Stimulated activated naive B cell treated with anti-CD40 and anti-IgM and Interleukin-4, amounts not matched to agents 10 μg/mL and 1 μg/mL and 100 μg/mL, for 72 hours (primary cell): ENCODE results near the gene CACNA1S.

Source experiments
- ATAC-seq, 2 donors: fragments of 150-1000 bp; cut with Tn5 transposase; replicated peaks; 2 replicates each; pipeline ENCODE4 v1.10.0; 2021; ENCODE audit warnings: moderate library complexity in 1 of 2
- DNase-seq: peaks from one replicate; pipeline ENCODE4 v3.0.0; 2021
- H3K27ac Mint-ChIP-seq: one replicate; pipeline ENCODE4 v1.8.0; 2022; ENCODE audit warnings: mild to moderate bottlenecking, mixed read lengths
- H3K27me3 Mint-ChIP-seq, 2 donors: one replicate each; pipeline ENCODE4 v1.8.0; 2022; ENCODE audit warnings: mixed read lengths in 2 of 2
- H3K36me3 Mint-ChIP-seq, 2 donors: one replicate each; pipeline ENCODE4 v1.8.0; 2022; ENCODE audit warnings: mixed read lengths in 2 of 2, mild to moderate bottlenecking in 1 of 2
- H3K4me1 Mint-ChIP-seq, 2 donors: one replicate each; pipeline ENCODE4 v1.8.0; 2022; ENCODE audit warnings: mixed read lengths in 2 of 2, mild to moderate bottlenecking in 1 of 2
- H3K4me3 Mint-ChIP-seq, 2 donors: one replicate each; pipeline ENCODE4 v1.8.0; 2022; ENCODE audit warnings: mild to moderate bottlenecking in 2 of 2, mixed read lengths in 2 of 2, moderate library complexity in 1 of 2
- H3K9me3 Mint-ChIP-seq, 2 donors: one replicate each; pipeline ENCODE4 v1.8.0; 2022; ENCODE audit warnings: mixed read lengths in 2 of 2, mild to moderate bottlenecking in 1 of 2

The CACNA1S gene

DNA sequence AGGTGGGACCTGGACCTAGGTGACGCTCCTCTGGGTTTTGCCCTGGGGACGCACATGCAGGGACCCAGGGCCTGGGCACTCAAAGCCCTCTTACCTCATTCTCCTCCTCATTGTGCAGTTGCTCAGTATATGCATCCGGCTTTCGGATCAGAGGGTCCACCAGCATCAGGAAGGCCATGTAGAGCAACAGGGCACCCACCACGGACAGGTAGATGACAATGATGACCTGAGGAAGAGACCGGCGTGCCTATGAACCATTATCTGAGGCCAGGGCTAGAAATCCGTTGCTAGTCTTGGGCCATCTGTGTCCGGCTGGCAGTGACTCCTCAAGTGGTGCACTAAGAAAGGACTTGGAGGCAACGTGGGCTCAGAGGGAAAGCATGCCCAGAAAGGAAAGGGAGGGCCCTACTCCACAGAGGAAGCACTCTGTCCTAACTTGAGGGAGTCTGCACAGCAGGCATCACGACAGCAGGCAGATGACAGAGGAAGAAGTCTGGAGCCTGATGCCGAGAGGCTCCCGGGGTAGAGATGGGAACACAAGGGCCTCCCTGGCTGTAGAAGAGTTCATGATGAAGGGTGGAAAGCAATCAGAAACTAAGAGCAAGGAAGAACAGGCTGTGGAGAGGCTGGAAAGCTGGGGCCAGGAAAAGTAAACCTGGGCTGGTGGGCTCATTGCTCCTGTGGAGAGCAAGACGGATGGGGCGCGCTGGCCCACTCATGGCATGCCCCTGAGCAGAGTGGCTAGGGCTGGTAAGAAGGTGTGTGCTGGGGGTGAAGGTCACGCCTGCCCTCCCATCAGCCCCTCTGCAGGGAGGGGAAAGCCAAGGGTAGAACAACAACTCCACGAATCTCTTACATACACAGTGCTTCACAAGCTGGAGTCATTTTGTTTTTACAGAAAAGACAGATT lies 31.8 kb upstream of the CACNA1S start:
- no peak overlapping the region for H3K4me3 Mint-ChIP-seq
- H3K36me3 Mint-ChIP-seq: peaks cover 50 to 75% of the 10 kb centered on the region in 2 donors
- no peak for DNase-seq
- no peaks in the 10 kb centered on the region for H3K27me3 Mint-ChIP-seq
- H3K4me1 Mint-ChIP-seq: peaks cover 7 to 14% of the 10 kb centered on the region in 2 donors
- no peaks in the 10 kb centered on the region for H3K9me3 Mint-ChIP-seq
- H3K27ac Mint-ChIP-seq: no peak overlapping the region
- ATAC-seq: no peak

DNA sequence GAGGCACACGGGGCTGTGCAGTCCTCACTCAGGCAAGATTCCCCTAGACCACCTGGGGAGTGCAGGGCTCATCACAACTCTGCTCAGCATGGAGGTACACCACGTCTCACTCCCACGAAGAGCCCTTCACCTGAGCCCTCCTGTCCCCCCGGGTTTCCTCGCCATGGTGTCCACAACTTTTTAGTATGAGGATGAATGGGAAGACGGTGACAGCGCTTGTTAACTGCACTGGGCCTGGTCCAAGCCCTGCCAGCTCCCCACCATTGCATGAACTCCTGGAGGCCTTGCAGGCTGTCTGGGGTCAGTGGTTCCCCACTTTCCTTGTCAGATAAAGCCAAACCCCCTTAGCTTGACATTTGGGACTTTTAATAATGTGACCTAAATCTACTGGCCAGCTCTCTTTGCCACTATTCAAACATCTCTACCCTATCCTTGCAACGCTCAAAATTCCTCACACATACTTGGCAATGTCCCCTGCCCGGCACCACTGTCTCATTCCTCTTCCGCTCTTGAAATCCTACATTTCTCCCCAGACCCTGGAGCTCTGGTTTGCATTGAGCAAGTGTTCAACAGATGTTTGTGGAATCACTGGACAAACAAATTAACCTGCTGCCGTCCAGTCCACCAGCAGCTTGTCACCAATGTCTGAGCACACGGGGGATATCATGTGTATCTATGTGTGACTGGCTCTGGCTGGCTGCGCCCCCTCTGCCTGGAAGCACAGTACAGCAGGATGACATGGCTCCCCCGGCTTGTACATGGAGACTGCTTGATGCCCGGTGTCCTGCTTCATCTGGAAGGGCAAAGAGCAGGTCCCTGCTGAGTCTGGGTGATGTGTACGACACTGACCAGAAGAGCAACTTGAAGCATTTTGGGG lies 30.9 kb upstream of the CACNA1S start:
- Mint-ChIP-seq H3K36me3 (peaks cover 50 to 72% of the 10 kb centered on the region in 2 donors), H3K9me3 (no peaks in the 10 kb centered on the region), H3K27me3 (no peaks in the 10 kb centered on the region), H3K4me3 (no peak overlapping the region), H3K27ac (no peak overlapping the region), H3K4me1 (peaks cover 7 to 14% of the 10 kb centered on the region in 2 donors)
- ATAC-seq (no peak), DNase-seq (no peak)

DNA sequence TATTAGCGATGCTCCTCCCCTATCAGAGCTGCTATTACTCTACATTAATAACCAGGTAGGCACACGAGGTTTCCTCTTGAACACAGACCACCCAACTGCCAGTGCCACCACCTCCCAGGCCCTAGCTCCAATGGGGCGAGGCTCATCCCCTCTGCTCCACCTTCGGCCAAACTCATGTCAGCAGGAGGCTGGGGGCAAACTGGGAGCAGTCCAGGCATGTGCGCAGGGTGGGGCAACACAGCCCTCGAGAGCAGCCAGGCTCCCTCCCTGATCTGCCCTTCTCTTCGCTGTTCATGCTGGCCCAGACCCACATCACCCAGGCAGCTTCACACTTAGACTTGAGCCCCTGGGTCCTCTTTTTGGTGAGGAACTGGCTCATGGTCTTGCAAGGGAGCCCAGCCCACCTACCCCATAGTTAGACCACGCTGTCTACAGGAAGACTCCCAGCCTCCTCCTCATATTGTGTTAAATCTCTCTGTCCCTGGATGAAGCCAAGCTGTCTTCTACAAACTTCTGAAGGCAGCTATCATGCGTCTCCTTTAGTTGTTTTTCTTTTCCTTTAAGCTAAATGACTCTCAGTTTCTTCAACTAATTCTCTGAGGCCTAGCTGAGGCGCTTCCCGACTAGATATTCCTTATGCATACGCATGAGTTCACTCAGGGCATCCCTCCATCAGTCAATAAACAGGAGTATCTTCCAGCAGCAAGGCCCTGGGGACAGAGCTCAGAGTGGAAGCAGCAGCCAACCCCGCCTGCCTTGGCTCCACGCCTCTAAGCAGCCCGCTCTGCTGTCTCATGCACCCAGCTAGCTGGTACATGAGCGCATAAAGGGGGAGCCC lies 30.0 kb upstream of the CACNA1S start:
- ATAC-seq: no peak
- Mint-ChIP-seq H3K9me3 (no peaks in the 10 kb centered on the region), H3K36me3 (peaks cover 44 to 66% of the 10 kb centered on the region in 2 donors)

DNA sequence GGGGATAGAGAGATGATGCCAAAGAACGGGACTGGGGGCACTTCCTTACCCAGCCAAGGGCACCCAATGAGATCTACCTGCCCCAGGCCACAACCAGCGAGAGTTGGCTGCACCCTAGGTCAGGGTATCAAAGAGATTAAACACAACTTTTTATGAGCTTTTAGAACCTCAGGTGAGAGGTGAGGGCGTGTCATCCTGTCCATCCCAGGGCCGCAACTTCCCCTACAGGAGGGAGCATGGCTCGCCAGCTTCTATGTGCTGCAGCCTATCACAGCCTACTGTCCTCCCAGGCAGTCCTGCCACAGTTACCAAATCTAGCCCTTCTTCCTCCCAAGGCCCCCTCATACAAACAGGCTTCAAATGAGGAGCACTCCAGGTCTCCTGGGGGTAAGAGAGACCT lies 29.2 kb upstream of the CACNA1S start:
- Mint-ChIP-seq H3K36me3 (peaks cover 45 to 63% of the 10 kb centered on the region in 2 donors), H3K27ac (peak overlapping the region; percentile 11), H3K4me3 (no peak overlapping the region)

More for the DNA sequence above, 30.0 kb upstream of the CACNA1S start:
- Mint-ChIP-seq H3K27me3 (no peaks in the 10 kb centered on the region), H3K4me3 (no peak overlapping the region), H3K27ac (no peak overlapping the region), H3K4me1 (peaks cover 7 to 10% of the 10 kb centered on the region in 2 donors)
- no peak for DNase-seq

DNA sequence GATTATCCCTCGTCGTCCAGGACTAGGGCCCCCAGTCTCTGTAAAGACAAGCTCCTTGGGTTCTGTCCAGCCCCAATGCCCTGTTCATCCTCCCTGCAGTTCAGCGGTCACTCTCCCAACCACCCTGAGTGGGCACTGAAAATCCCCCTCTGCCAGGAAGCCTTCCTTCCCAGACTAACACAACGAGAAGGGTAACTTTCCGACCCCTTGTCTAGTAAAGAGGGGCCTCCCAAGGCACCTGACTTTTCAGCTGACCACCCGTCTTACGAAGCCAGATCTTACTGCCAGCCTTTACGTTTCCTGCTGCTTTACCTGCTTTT lies 28.7 kb upstream of the CACNA1S start:
- no peak overlapping the region for H3K4me3 Mint-ChIP-seq
- peaks cover 45 to 58% of the 10 kb centered on the region in 2 donors for H3K36me3 Mint-ChIP-seq
- DNase-seq (no peak), ATAC-seq (no peak)
- peaks cover 7 to 10% of the 10 kb centered on the region in 2 donors for H3K4me1 Mint-ChIP-seq
- peak overlapping the region; percentile 11 for H3K27ac Mint-ChIP-seq
- H3K9me3 Mint-ChIP-seq: no peaks in the 10 kb centered on the region
- no peaks in the 10 kb centered on the region for H3K27me3 Mint-ChIP-seq

More for the DNA sequence above, 29.2 kb upstream of the CACNA1S start:
- no peak for ATAC-seq
- no peak for DNase-seq
- peaks cover 7 to 10% of the 10 kb centered on the region in 2 donors for H3K4me1 Mint-ChIP-seq
- H3K9me3 Mint-ChIP-seq: no peaks in the 10 kb centered on the region
- H3K27me3 Mint-ChIP-seq: no peaks in the 10 kb centered on the region

DNA sequence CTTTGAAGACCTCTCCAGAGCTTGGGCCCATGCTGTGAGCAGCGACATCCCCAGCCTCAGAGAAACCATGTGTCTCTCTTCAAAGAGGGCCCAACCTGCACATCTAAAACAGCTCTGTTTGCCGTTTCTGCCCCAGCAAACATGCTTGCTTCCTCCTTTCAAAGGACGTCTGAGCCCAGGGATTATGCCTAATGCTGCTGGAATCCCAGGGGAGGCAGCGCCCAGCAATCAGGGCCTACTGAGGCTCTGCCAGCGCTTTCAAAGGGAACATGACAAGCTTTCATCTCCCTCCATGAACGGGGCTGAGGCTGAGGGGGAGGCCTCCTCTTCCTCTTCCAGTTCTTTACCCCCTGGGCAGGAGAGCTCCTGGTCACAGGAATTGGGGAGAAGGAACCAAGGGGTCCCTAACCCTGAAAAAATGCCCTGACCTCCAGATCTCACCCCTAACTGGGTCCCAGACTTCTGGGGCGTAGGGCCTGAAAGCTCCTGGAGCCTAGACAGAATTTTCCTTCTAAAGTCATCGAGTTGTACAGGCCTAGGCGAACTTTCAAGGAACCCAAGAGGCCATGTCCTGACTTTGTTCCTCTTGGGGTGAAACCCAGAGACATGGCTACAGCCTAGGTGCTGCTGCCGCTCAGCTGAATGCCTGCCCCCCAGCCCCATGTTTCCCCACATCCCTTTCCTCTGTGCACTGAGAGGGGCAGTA lies 28.2 kb upstream of the CACNA1S start:
- peak overlapping the region; percentile 52 for H3K27ac Mint-ChIP-seq
- no peaks in the 10 kb centered on the region for H3K9me3 Mint-ChIP-seq
- no peak overlapping the region for H3K4me3 Mint-ChIP-seq
- ATAC-seq (peak; percentile 59 to 60), DNase-seq (no peak)
- H3K4me1 Mint-ChIP-seq: peaks cover 7 to 10% of the 10 kb centered on the region in 2 donors
- peaks cover 43 to 60% of the 10 kb centered on the region in 2 donors for H3K36me3 Mint-ChIP-seq
- H3K27me3 Mint-ChIP-seq: no peaks in the 10 kb centered on the region

DNA sequence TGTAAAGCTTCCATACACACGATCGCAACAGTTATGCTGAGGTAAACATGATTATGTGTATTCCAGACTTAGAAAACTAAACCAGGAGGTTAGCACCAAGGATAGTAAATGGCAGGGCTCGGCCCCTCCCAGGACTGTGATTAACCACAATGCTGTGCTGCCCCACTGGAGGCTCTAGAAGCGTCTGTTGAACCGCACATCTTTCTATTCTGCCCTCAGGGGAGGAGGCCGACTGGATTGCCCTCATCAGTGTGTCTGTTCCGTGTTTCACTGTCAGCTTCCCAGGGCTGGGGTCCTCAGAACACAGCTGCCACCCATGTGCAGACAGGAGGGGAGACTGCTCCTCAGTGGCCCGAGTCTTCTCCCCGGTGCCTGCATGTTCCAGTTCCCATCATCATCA lies 27.5 kb upstream of the CACNA1S start:
- no peaks in the 10 kb centered on the region for H3K9me3 Mint-ChIP-seq
- peak overlapping the region; percentile 52 for H3K27ac Mint-ChIP-seq
- DNase-seq (no peak), ATAC-seq (peak in 1 of 2 donors; percentile 34)
- H3K4me3 Mint-ChIP-seq: no peak overlapping the region
- peaks cover 40 to 61% of the 10 kb centered on the region in 2 donors for H3K36me3 Mint-ChIP-seq
- H3K27me3 Mint-ChIP-seq: no peaks in the 10 kb centered on the region
- peaks cover 7 to 10% of the 10 kb centered on the region in 2 donors for H3K4me1 Mint-ChIP-seq

DNA sequence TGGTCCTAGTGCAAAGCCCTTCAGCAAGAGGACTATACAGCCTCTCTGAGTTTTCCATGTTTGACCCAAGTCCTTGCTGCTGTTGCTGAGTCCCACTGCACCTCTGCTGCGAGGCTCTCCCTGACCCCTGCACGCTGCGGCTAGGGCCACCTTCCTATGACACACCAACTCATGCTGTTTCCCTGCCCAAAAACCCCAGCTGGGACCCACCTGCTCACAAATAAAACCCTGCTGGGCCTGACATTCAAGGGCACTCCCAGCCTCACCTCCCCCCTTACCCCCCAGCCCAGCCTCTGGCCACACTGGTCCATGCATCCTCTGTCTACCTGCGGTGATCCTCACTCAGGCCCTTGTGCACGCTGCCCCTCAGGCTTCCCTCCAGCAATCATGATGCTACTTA lies 27.1 kb upstream of the CACNA1S start:
- H3K27ac Mint-ChIP-seq: no peak overlapping the region
- ATAC-seq: no peak
- H3K4me1 Mint-ChIP-seq: peaks cover 7 to 10% of the 10 kb centered on the region in 2 donors
- no peak overlapping the region for H3K4me3 Mint-ChIP-seq
- peaks cover 41 to 62% of the 10 kb centered on the region in 2 donors for H3K36me3 Mint-ChIP-seq
- no peaks in the 10 kb centered on the region for H3K9me3 Mint-ChIP-seq
- H3K27me3 Mint-ChIP-seq: no peaks in the 10 kb centered on the region
- DNase-seq: no peak

DNA sequence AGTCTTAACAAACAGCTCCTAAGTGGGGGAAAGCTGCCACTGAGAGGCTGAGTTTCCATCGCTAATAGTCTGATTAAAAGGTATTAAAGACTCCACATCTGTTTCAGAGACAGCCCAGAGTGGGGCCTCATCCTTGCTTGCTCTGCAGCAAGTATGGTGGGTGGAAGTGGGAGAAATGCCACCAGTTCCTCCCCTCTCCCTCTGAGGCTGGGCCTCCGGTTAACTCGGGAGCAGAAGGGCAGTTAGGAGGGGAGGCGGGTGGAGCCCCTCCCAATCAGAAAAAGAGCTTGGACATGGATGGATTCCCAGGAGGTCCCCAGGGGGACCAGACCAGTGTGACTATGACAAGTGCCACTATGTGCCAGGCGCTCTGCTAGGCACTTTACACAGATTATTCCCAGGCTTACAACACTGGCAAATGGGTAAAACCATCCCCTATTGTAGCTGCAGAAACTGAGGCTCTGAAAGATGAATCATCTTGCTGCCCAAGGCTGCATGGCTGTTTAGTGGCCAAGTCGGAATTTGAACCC lies 26.1 kb upstream of the CACNA1S start:
- Mint-ChIP-seq H3K36me3 (peaks cover 34 to 60% of the 10 kb centered on the region in 2 donors), H3K4me3 (no peak overlapping the region), H3K9me3 (no peaks in the 10 kb centered on the region), H3K4me1 (peaks cover 7 to 10% of the 10 kb centered on the region in 2 donors), H3K27me3 (no peaks in the 10 kb centered on the region), H3K27ac (no peak overlapping the region)
- ATAC-seq (no peak), DNase-seq (no peak)

DNA sequence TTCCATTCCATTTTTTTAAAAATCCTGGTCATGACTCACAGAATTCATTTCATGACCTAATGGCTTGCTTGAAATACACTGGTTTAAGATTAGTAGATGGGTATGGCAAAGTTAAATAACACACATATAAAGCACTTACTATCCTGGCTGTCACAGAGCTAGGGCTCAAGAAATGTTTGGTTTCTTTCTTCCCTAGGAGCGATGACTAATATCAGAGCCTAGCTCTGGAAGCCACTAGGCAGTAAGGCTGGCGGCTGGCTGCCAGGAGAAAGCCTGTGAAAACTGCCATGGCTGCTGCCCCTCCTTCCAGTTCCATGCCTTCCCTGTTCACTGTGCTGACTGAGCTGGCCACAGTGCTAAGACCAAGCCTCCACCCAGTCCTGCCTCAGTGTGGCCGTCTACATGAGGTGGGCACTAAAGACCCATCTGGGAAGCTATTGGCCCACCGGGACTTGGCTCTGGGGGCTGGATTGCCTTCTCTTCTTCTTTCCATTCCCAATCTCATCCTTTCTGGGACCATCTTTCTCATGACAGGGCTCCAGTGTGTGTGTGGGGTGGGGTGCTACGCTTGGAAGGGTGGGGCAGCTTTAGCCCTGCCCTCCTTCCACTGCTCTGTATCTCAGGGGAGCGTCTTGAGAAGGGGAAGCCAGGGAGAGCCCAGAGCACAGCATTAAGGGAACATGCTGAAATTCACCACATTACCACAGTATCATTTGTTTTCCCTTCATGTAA lies 25.5 kb upstream of the CACNA1S start:
- DNase-seq (no peak), ATAC-seq (no peak)
- Mint-ChIP-seq H3K9me3 (no peaks in the 10 kb centered on the region), H3K27ac (no peak overlapping the region), H3K36me3 (peaks cover 30 to 58% of the 10 kb centered on the region in 2 donors), H3K4me1 (peaks cover 7 to 10% of the 10 kb centered on the region in 2 donors), H3K27me3 (no peaks in the 10 kb centered on the region), H3K4me3 (no peak overlapping the region)

DNA sequence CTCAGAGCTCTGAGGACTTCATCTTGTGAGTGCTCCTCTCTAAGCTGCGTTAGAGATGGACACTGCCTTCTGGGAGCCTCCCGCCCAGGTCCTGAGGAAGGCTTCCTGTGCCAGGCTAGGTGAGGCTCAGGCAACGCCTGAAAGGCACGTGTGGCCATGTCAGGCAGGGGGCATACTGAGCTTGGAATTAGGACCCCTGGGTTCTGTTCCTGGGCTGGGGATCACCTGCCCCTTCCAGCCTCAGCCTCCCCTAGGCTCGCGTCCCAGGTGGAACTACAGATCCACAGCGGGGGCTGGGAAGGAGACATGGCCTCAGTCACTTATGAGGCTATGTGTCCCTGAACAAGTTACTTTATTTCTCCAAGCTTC lies 24.8 kb upstream of the CACNA1S start:
- H3K27me3 Mint-ChIP-seq: no peaks in the 10 kb centered on the region
- ATAC-seq: no peak
- H3K27ac Mint-ChIP-seq: no peak overlapping the region
- peaks cover 7 to 10% of the 10 kb centered on the region in 2 donors for H3K4me1 Mint-ChIP-seq
- H3K9me3 Mint-ChIP-seq: peaks cover 0 to under 1% of the 10 kb centered on the region in 2 donors
- H3K4me3 Mint-ChIP-seq: no peak overlapping the region
- peaks cover 25 to 55% of the 10 kb centered on the region in 2 donors for H3K36me3 Mint-ChIP-seq
- DNase-seq: no peak

DNA sequence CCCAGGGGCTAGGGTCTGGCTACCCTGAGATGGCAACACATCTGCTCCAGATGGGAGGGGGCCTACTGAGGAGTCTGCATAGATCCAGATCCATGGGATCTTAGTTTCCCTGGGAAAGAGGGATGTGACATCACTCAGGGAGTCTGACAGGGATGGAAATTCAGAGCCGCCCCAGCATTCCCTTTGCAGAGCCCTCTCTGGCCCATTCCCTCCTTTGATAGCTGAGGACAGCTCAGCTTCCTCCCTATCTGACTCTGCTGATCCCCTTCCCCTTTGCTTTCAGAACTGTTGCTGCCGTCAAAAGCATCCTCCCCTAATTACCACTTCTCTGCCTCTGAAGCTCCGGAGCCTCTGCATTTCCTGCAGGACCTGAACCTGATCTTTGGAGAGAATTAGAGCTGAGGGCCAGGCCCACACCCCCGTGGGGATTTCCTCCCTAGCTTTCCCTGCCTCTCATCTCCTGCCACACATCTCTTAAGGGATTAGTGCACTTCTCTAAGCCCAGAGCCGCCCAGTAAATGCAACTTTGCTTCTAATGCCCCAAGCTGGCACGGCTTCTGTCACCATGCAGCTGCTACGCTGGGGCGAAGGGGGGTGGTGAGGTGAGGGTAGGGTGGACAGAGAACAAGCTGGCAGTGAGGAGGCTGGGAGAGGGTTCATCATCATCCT lies 24.3 kb upstream of the CACNA1S start:
- Mint-ChIP-seq H3K4me1 (peaks cover 7 to 10% of the 10 kb centered on the region in 2 donors), H3K27ac (no peak overlapping the region), H3K9me3 (peaks cover 0 to 4% of the 10 kb centered on the region in 2 donors), H3K27me3 (no peaks in the 10 kb centered on the region), H3K4me3 (no peak overlapping the region), H3K36me3 (peaks cover 25 to 57% of the 10 kb centered on the region in 2 donors)
- ATAC-seq: no peak
- DNase-seq: no peak
